DMS79 treated with DMSO at 0.1 percent for 48 hours (cell line): ENCODE results near the gene SPCS1.
"Not testable (repeated sequence)": the region's sequence is repeated elsewhere in the genome, so short reads cannot be mapped to it uniquely, and the experiment has no call there.

Experiments
- DNase-seq: peaks from one replicate; lab custom pipeline; 2025; lab: John Stamatoyannopoulos, UW

Gene SPCS1

GRCh38 chr3:52705688-52706686 lies at the start of gene SPCS1, which contains the start of gene GLT8D1:
SPCS1 (plus strand) TSS chr3:52706106; CDS start chr3:52706247, 141 bp downstream.
GLT8D1 (minus strand) TSS chr3:52705791; CDS start chr3:52700460, 5,331 bp downstream.
- peak; percentile 56 for DNase-seq

GRCh38 chr3:52660046-52660445 lies 45.9 kb upstream of the SPCS1 start:
- no peak for DNase-seq

GRCh38 chr3:52663098-52663497 lies 42.8 kb upstream of the SPCS1 start:
- no peak for DNase-seq

GRCh38 chr3:52670621-52671521 lies 35.0 kb upstream of the SPCS1 start:
- no peak for DNase-seq

GRCh38 chr3:52671676-52672075 lies 34.2 kb upstream of the SPCS1 start:
- DNase-seq: no peak

GRCh38 chr3:52676201-52676600 lies 29.7 kb upstream of the SPCS1 start:
- not testable (repeated sequence) for DNase-seq

GRCh38 chr3:52678265-52679198 lies 27.4 kb upstream of the SPCS1 start:
- DNase-seq: no peak

- DNase-seq: no peak
These were observed 26.7 kb upstream of the SPCS1 start for GRCh38 chr3:52679199-52679538.

GRCh38 chr3:52679811-52680210 lies 26.1 kb upstream of the SPCS1 start:
- DNase-seq: no peak

GRCh38 chr3:52681596-52681995 lies 24.3 kb upstream of the SPCS1 start:
- no peak for DNase-seq

- DNase-seq: no peak
These were observed 23.9 kb upstream of the SPCS1 start for GRCh38 chr3:52682016-52682415.

GRCh38 chr3:52683611-52684010 lies 22.3 kb upstream of the SPCS1 start:
- DNase-seq: no peak

- no peak for DNase-seq
These were observed 21.7 kb upstream of the SPCS1 start for GRCh38 chr3:52684184-52684583.

- peak; percentile 45 for DNase-seq
These were observed 20.6 kb upstream of the SPCS1 start for GRCh38 chr3:52685285-52685708.

- DNase-seq: peak; percentile 50
These were observed 19.9 kb upstream of the SPCS1 start, which contains the start of the genes GNL3 and PBRM1 for GRCh38 chr3:52685709-52686691. GNL3 (plus strand) TSS chr3:52686032; CDS start chr3:52686093, 61 bp downstream. PBRM1 (minus strand) TSS chr3:52685913.

GRCh38 chr3:52688266-52688665 lies 17.6 kb upstream of the SPCS1 start:
- no peak for DNase-seq

- DNase-seq: no peak
These were observed 16.8 kb upstream of the SPCS1 start for GRCh38 chr3:52689151-52689550.

- DNase-seq: no peak
These were observed 15.3 kb upstream of the SPCS1 start for GRCh38 chr3:52690560-52690959.

- DNase-seq: no peak
These were observed 12.8 kb upstream of the SPCS1 start for GRCh38 chr3:52693071-52693470.
